Cortex of kidney (tissue), 1 donor: ENCODE results near the gene AVPR2.

Source experiments
- DNase-seq: peaks from one replicate; lab custom pipeline; 2025; lab: John Stamatoyannopoulos, UW

AVPR2 gene

GRCh38 chrX:153932220-153932915 lies 27.9 kb downstream of the AVPR2 start:
- no peak for DNase-seq

GRCh38 chrX:153933748-153934147 lies 29.3 kb downstream of the AVPR2 start:
- no peak for DNase-seq

DNA sequence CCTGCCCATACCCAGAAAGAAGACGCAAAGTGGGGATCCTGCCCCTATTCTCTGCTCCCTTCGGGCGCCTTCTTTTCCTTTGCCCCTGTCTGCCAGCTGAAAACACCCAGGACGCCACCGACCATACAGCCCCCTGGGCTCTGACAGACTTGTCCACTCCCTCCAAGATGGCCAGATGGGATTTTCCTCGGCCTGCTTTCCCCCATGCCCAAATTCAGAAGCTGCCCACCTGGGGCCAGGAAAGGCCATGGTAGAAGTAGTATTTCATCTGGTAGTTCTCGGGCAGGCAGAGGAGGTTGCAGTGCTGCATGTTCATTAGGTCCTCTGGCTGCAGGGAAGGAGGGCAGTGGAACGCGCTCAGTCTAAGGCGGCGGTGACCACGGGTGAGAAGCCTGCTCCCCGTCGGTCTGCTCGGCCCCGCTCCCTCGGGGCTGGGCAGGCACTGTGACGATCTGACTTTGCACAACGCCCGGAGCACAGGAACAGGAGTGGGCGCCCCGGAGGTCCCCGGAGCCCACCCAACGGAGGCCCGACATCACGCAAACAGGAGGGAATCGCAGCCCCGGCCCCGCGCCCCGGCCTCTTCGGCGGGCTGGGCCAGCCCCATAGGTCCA lies 29.8 kb downstream of the AVPR2 start:
- DNase-seq: no peak

GRCh38 chrX:153934762-153935325 lies 30.4 kb downstream of the AVPR2 start, which contains the start of gene NAA10:
Gene NAA10 (minus strand): TSS chrX:153935037. CDS start chrX:153934904, 133 bp downstream.
- DNase-seq: no peak

- DNase-seq: no peak
These were observed 30.9 kb downstream of the AVPR2 start for GRCh38 chrX:153935326-153935851.

- DNase-seq: no peak
These were observed 32.6 kb downstream of the AVPR2 start for GRCh38 chrX:153937056-153937455.

GRCh38 chrX:153938226-153938786 lies 33.8 kb downstream of the AVPR2 start:
- DNase-seq: no peak

GRCh38 chrX:153939573-153939972 lies 35.1 kb downstream of the AVPR2 start:
- DNase-seq: no peak

DNA sequence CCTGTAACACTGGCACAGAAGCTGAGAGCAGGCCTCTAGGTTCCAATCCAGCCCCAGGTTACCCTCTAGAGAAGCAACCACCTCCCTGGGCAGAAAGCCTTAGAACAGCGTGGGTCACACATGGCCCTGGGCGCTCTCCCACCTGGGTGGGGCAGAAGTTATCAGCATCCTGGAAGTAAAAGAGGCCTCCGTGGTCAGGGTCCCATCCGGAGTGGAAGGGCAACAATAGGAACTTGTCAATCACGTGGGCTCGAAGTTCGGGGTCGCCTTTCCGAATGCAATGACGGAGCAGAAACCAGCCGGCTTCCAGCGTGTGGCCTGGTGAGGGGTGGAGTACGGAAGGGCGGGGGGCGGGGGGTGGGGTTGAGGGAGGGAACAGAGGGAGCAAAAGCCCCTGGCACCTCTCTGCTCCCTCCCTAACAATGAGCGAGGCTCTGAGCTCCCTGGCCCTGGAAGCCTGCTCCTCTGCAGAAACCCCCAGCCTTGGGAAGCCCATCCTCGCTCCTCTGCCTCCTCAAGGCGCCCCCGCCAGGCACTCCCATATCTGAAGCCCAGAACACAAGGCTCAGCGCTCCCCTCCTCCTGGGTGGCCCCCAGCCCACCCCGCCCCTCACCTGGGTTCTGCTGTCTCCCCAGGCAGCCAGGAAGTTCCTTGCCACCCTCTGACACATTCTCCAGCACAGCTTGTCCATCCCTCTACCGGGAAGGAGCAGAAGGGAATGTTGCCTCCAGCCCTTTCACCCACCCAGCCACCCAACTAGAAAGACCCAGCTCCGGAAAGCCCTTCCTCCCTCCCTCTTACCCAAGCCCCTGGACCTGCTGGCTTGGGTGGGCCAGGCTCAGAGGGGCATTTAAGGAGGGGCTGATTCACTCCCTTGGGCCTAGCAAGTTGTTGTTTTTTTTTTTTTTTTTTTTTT lies 37.1 kb downstream of the AVPR2 start:
- DNase-seq: no peak

- DNase-seq: no peak
These were observed 39.8 kb downstream of the AVPR2 start, which contains the start of gene RENBP for GRCh38 chrX:153944140-153944799. Gene RENBP (minus strand): TSS chrX:153944643. CDS start chrX:153944610, 33 bp downstream.

DNA sequence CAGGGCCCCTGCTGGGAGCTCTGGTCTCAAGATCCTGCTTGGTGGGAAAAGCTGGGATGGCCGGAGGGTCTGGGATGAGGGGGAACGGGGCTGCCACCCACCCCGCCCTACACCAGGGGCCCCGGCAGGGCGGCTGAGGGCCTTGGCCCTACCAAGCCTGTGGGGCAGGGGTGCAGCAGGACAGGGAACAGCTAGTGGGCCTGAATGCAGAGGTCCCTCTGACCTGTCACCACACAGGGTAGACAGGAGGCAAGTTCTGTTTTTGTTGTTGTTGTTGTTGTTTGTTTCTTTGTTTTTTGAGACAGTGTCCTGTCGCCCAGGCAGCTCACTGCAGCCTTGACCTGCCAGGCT lies 40.3 kb downstream of the AVPR2 start:
- DNase-seq: no peak

- no peak for DNase-seq
These were observed 41.8 kb downstream of the AVPR2 start for GRCh38 chrX:153945956-153946943.

DNA sequence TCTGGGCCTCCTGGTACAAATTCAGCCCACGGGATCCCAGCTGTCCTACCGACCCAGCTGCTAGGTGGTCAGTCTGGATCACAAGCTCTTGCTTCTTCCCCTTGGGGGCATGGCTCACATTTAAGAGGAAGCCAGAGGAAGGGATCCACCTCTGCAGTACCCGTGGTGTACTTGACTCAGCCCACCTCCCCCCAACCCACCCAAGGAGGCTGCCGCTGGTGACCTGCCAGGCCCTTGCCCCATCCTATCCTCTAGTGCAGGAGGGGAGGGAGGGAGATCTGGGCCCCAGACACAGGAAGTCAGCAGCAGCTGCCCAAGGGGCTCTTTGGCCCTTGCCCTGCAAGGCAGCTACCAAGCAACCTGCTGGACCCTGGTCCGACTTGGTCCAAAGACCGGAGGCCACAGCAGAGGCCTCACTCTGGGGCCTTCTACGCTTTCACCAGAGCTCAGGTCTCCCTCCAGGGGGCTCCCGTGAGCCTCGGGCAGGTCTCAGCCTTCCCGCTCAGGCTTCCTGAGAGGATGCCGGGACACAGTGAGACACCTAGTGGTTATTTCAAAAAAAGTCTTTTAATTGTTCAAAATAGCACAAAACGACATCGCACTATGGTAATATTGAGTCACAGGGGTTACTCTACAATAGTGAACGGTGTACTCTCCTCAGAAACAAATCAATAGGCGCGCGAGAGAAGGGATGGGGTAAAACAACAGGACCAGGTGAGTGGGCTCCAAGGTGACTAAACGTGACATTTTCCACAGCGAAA lies 42.7 kb downstream of the AVPR2 start:
- no peak for DNase-seq

GRCh38 chrX:153948002-153948466 lies 43.6 kb downstream of the AVPR2 start:
- no peak for DNase-seq

- no peak for DNase-seq
These were observed 44.7 kb downstream of the AVPR2 start for GRCh38 chrX:153948847-153949805.

- no peak for DNase-seq
These were observed 45.7 kb downstream of the AVPR2 start for GRCh38 chrX:153950127-153950526.

- DNase-seq: no peak
These were observed 47.4 kb downstream of the AVPR2 start for GRCh38 chrX:153951683-153952372.
